H1 (cell line): ENCODE results near the gene PLSCR3.

Experiments
- ATF2 ChIP-seq: IDR thresholded peaks from 2 replicates; pipeline ENCODE4 v1.6.1; 2012; ENCODE audit warnings: low read length, inconsistent platforms
- CBX5 ChIP-seq: fragments of 300-800, 300-1000 bp; sonication (generic); IDR thresholded peaks from 2 replicates; pipeline ENCODE4 v1.7.1; 2016; ENCODE audit warnings: antibody characterized with exemption, low read length, low read depth
- CREB1 ChIP-seq: IDR thresholded peaks from 2 replicates; pipeline ENCODE4 v1.6.1; 2012; ENCODE audit warnings: inconsistent platforms
- NRF1 ChIP-seq: IDR thresholded peaks from 2 replicates; pipeline ENCODE4 v1.6.1; 2011; ENCODE audit warnings: mild to moderate bottlenecking, low read depth, low read length, improper control_type of control experiment
- POLR2A ChIP-seq, 2 experiments: IDR thresholded peaks; 1 replicate in 1 of 2; 2 replicates in 1 of 2; pipeline ENCODE4 v1.6.1; 2011; ENCODE audit warnings: low read depth in 2 of 2, low read length in 2 of 2, mild to moderate bottlenecking in 2 of 2; ENCODE audit errors: control extremely low read depth in 1 of 2
- POLR2AphosphoS5 ChIP-seq: IDR thresholded peaks from 2 replicates; pipeline ENCODE4 v1.6.1; 2011; ENCODE audit warnings: low read depth, low read length
- RAD21 ChIP-seq, 2 experiments: IDR thresholded peaks in 1 of 2; conservative IDR thresholded peaks in 1 of 2; 2 replicates each; pipeline ENCODE4 v1.6.1; 2011; ENCODE audit warnings: low read depth in 2 of 2, low read length in 2 of 2, improper control_type of control experiment in 1 of 2, inconsistent platforms in 1 of 2, mild to moderate bottlenecking in 1 of 2, moderate library complexity in 1 of 2
- SIRT6 ChIP-seq: IDR thresholded peaks from one replicate; pipeline ENCODE4 v1.7.1; 2012; ENCODE audit warnings: low read length, inconsistent platforms
- SP1 ChIP-seq: IDR thresholded peaks from 2 replicates; pipeline ENCODE4 v1.6.1; 2011; ENCODE audit warnings: low read depth, low read length
- TF ChIP-seq, protein P1 (sequence below): IDR thresholded peaks from 2 replicates; pipeline ENCODE4 v1.6.1; 2012; ENCODE audit warnings: inconsistent platforms
- TF ChIP-seq, protein P2 (sequence below), 3 experiments: IDR thresholded peaks; 1 replicate in 2 of 3; 2 replicates in 1 of 3; pipeline versions ENCODE4 v1.5.1 to v1.6.1; 2011; ENCODE audit warnings: low read length in 3 of 3, mild to moderate bottlenecking in 3 of 3, inconsistent platforms in 2 of 3, low read depth in 1 of 3, moderate library complexity in 1 of 3; ENCODE audit not compliant: insufficient read depth in 1 of 3; ENCODE audit errors: control extremely low read depth in 1 of 3

DNA sequence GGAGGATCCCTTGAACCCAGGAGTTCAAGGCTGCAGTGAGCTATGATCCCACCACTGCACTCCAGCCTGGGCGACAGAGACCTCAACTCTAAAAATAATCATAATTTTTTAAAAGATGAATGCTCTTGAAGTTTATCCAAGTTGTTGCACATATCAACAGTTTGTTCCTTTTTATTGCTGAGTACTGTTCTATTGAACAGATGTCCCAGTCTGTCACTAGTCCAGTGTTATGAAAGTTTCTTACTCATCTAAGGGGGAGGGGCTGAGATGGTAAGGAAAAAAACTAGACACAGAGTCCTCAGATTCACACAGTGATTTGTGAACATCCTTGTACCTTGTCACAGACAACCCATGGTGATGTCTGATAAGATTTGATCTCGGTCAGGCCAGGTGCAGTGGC lies 54.1 kb downstream of the PLSCR3 start:
- TF ChIP-seq RAD21 (IDR thresholded peaks at IDR 0.05 in 1 of 2, conservative IDR thresholded peaks at IDR 0.05 in 1 of 2; ENCODE audit: low read depth in 2 of 2, low read length in 2 of 2) (no peak), POLR2A (IDR thresholded peaks at IDR 0.05; ENCODE audit: control extremely low read depth in 1 of 2, low read depth in 2 of 2, low read length in 2 of 2) (no peak), CBX5 (no peak), ATF2 (no peak), POLR2AphosphoS5 (no peak), SIRT6 (no peak), CREB1 (no peak), NRF1 (no peak), SP1 (no peak)
- TF ChIP-seq, protein P1, sequence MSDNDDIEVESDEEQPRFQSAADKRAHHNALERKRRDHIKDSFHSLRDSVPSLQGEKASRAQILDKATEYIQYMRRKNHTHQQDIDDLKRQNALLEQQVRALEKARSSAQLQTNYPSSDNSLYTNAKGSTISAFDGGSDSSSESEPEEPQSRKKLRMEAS, result no peak
- TF ChIP-seq, protein P2, sequence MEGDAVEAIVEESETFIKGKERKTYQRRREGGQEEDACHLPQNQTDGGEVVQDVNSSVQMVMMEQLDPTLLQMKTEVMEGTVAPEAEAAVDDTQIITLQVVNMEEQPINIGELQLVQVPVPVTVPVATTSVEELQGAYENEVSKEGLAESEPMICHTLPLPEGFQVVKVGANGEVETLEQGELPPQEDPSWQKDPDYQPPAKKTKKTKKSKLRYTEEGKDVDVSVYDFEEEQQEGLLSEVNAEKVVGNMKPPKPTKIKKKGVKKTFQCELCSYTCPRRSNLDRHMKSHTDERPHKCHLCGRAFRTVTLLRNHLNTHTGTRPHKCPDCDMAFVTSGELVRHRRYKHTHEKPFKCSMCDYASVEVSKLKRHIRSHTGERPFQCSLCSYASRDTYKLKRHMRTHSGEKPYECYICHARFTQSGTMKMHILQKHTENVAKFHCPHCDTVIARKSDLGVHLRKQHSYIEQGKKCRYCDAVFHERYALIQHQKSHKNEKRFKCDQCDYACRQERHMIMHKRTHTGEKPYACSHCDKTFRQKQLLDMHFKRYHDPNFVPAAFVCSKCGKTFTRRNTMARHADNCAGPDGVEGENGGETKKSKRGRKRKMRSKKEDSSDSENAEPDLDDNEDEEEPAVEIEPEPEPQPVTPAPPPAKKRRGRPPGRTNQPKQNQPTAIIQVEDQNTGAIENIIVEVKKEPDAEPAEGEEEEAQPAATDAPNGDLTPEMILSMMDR (IDR thresholded peaks at IDR 0.05; ENCODE audit: control extremely low read depth in 1 of 3, insufficient read depth in 1 of 3, low read depth in 1 of 3, low read length in 3 of 3), result no peak
